T1000 (cell line): Measurements from ENCODE around the gene CISH.

Source experiments
- DNase-seq: peaks from one replicate; lab custom pipeline; 2025; ENCODE audit warnings: mixed read lengths; lab: John Stamatoyannopoulos, UW

CISH gene

GRCh38 chr3:50637011-50637410 is 25.4 kb upstream of the CISH start:
- no peak for DNase-seq

- DNase-seq, result no peak
Measured at GRCh38 chr3:50635066-50635465, 23.5 kb upstream of the CISH start.

- DNase-seq, result no peak
Measured at GRCh38 chr3:50633230-50633790, 21.7 kb upstream of the CISH start.

GRCh38 chr3:50632450-50632849 is 20.9 kb upstream of the CISH start:
- no peak for DNase-seq

GRCh38 chr3:50630877-50631276 is 19.3 kb upstream of the CISH start:
- no peak for DNase-seq

GRCh38 chr3:50630394-50630793 is 18.8 kb upstream of the CISH start:
- DNase-seq, result no peak

GRCh38 chr3:50628601-50629000 is 17.0 kb upstream of the CISH start:
- no peak for DNase-seq

GRCh38 chr3:50627407-50628051 is 16.0 kb upstream of the CISH start:
- DNase-seq, result peak; percentile 90

- DNase-seq, result no peak
Measured at GRCh38 chr3:50626401-50626800, 14.8 kb upstream of the CISH start.

GRCh38 chr3:50625231-50626182 is 13.9 kb upstream of the CISH start:
- no peak for DNase-seq

- DNase-seq, result no peak
Measured at GRCh38 chr3:50624634-50625033, 13.1 kb upstream of the CISH start.

- no peak for DNase-seq
Measured at GRCh38 chr3:50623840-50624474, 12.4 kb upstream of the CISH start.

- no peak for DNase-seq
Measured at GRCh38 chr3:50622881-50623280, 11.3 kb upstream of the CISH start.

- no peak for DNase-seq
Measured at GRCh38 chr3:50620820-50621219, 9.2 kb upstream of the CISH start.

- no peak for DNase-seq
Measured at GRCh38 chr3:50620420-50620819, 8.8 kb upstream of the CISH start.

GRCh38 chr3:50617911-50618481 is 6.4 kb upstream of the CISH start:
- DNase-seq, result no peak

GRCh38 chr3:50617096-50617791 is 5.7 kb upstream of the CISH start, which contains the start of gene MAPKAPK3:
Gene MAPKAPK3 (plus strand): TSS chr3:50617151. CDS start chr3:50617566, 415 bp downstream.
- no peak for DNase-seq

- DNase-seq, result peak; percentile 80
Measured at GRCh38 chr3:50616770-50617095, 5.2 kb upstream of the CISH start.

- DNase-seq, result peak; percentile 80
Measured at GRCh38 chr3:50616003-50616769, 4.6 kb upstream of the CISH start.

- DNase-seq, result no peak
Measured at GRCh38 chr3:50615190-50615589, 3.6 kb upstream of the CISH start.
